Fibroblast of skin of back (primary cell): ENCODE measurements around the gene EME2.

Experiments used
- DNase-seq: peaks from one replicate; pipeline ENCODE4 v3.0.0-alpha.2; 2013

EME2 gene

DNA sequence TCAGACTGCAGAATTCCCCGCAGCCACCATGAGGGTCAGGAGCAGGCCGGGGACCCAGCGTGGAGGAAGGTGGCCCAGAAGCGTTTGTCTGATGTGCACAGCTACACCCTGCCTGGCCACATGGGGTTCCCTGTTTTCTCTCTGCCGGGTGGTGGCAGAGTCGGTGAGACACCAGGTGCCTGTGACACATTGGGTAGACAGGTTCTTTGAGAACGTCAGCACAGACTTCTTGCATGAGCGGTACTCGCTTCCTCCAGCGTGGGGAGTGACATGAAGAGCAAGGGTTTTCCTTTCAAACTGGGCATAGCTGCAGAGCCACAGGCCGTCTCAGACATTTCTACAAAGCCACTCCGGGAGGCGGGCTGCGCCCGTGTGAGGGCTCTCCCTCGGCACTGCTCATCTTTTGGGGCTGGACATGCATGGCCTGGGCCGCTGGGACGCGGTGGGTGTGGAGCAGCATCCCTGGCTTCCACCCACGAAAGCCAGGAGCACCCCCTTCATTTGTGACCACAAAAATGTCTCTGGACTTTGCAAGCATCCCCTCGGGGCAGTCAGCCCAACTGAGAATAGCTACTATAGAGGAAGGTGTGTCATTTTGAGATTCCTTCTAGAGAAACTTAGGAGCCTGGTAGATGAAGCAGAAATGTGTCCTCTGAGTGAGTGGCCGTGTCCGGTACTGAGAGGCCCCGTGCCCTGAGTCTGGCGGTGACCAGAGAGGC is 27.3 kb upstream of the EME2 start:
- DNase-seq: peak; percentile 82

DNA sequence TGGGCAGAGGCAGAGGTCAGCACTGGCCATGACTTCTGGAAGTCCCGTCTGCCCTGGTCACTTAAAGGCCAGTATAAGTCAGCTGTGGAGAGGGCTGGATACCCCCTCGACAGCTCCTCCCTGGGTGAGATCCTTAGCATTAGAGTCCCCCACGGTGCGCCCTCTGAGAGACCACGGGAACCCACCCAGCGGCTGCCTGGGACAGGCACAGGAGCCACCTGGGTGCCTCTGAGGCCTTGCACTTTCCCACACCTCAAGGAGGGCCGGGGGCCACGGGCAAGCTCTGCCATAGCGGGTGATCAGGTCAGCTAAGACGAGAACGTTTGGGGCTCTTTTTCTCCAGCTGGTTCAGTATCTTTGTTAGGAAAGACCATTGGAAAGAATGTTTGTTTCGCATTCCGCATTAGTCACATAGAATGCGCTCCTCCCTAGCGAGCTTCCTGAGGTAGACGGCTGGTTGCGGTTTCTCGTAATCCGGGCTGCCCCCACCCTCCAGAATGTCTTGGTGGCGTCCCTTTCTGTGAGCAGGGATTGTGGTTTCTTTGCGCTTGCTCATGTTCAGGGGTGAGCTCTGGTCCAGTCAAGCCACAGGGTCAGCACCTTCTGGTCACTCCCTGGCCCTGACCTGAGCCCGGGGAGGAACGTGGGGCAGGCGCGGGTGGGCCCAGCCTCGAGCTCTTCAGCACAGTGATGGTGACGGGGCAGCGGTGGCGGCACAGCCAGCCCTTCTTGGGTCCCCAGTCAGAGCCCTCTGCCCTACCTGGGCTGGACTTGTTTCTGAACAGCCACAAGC is 26.5 kb upstream of the EME2 start:
- DNase-seq: peak; percentile 76

DNA sequence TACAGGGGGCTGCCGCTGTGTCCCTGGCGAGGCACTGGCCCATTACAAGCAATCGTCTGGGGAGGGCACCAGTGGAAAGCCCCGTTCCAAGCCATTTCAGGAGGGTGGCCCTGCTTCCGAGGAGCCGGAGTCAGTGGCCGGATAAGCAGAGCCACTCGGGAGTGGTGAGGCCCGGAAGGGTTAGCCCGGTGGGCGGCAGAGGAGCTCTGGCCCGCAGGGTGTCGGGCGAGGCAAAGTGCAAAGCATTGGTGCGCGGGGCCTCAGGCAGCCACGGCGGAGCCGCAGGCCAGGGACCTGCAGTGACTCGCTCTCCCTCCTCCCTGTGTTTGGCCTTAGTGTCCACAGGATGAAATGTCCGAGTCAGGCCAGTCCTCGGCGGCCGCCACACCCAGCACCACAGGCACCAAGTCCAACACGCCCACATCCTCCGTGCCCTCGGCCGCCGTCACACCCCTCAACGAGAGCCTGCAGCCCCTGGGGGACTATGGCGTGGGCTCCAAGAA is 25.9 kb upstream of the EME2 start:
- DNase-seq: no peak

- no peak for DNase-seq
Observed at GRCh38 chr16:1747934-1748333, 24.7 kb upstream of the EME2 start.

- no peak for DNase-seq
Observed at GRCh38 chr16:1749152-1750117, 23.2 kb upstream of the EME2 start.

- no peak for DNase-seq
Observed at GRCh38 chr16:1751946-1752345, 20.7 kb upstream of the EME2 start.

GRCh38 chr16:1752853-1753252 is 19.8 kb upstream of the EME2 start:
- no peak for DNase-seq

DNA sequence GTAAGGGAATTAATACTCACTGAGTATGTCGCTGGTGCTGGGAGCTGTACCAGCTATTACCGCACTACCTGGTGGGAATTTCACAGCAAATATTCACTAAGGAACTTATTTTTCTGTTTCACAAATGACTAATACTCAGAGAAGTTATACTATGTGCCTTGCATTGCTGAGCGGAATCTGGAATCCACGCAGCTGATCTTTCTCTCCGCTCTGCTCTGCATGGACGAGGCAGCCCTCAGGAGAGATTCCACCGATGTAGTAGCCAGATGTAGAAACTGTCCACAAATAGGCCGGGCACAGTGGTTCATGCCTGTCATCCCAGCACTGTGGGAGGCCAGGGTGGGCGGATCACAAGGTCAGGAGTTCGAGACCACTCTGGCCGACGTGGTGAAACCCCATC is 18.4 kb upstream of the EME2 start:
- DNase-seq: no peak

DNA sequence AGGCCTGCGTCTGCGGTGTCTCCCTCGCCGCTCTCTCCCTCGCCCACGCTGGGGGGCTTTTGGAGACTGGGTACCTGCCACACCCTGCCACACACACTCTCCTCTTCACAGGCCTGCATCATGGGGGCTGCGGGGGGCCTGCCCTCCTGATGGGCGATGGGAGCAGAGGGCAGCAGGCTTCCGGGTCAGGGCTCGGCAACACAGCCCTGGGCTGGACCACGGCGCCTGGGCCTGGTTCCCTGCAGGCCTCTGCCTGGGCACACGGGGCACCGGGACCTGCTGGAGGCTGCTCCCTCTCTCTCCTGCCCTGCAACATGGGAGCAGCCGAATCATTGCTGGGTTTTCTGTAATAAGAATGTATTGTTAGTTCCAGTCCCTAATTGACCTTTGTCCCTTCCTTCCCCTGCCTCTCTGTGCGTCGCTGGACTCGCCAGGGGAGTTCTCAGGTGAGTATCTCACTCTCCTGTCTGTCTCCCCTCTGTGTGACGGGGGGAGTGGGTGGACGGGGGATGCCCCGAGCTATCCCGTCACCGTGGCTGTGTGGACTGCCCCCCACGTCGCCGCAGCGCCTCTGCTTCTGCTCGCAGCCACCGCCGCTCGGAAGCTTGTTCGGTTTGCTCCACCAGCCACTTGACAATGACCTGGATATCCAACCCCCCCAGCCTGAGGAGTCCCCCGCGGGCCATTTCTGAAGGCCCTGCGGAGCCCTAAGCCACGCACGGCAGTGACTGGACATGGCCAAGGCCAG is 14.7 kb upstream of the EME2 start:
- DNase-seq: no peak

- DNase-seq: no peak
Observed at GRCh38 chr16:1758923-1759322, 13.7 kb upstream of the EME2 start.

DNA sequence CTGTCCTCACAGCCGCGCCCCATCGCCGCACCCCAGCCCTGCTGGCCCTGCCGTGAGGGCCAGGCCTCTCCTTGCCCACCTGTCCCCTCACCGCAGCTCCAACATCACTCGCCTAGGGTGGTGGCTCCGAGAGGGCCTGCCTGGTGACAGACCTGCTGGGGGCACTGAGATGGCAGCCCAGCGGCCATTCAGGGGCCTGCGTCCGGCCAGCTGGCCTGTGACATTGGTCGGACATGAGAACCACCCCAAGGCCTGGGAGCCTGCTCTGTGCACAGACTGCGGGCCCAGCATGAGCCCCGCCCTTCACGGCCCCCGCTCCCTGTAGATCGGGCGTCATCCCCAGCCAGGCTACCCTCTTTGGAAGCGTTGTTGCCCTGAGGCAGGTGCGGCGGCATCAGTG is 13.1 kb upstream of the EME2 start:
- no peak for DNase-seq

DNA sequence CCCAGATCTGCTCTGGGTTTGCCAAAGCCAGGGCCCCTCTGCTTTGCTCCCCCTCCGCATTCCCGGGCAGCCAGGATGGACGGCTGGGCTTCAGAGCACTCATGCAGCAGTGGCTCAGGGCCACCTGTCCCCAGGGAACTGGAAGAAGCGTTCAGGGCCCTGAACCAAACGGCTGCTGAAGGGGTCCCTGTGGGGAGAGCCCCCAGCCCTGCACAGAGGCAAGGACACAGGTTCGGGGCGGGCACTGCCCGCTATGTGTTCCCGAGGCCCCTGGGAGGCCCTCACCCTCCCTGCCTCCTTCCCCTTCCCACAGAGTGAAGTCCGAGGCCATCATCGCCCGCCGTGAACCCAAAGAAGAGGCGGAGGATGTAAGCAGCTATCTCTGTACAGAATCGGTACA is 11.7 kb upstream of the EME2 start:
- no peak for DNase-seq

GRCh38 chr16:1761751-1762150 is 10.9 kb upstream of the EME2 start:
- no peak for DNase-seq

DNA sequence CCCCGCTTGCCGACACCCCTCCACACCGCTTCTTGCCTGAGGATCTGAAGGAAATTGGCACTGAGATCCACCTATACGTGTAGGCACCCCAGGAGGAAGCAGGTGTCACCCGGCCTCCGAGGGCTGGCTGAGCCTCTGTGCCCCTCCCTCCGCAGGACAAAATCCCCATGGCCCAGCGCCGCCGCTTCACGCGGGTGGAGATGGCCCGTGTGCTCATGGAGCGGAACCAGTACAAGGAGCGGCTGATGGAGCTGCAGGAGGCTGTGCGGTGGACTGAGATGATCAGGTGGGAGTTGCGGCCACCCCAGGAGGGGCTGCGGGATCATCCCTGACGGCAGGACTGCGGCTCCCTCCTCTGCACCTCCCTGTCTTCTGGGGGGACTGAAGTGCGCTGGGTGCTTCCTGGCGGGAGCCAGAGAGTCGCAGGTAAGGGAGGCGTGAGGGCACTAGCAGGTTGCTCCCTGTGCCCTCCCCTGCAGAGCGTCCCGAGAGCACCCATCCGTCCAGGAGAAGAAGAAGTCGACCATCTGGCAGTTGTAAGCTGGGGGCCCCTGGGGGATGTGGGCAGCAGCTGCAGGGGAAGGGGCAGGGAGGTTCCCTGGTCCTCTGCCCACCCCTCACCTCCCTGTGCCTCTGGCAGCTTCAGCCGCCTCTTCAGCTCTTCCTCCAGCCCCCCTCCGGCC is 10.3 kb upstream of the EME2 start:
- DNase-seq: no peak

- no peak for DNase-seq
Observed at GRCh38 chr16:1762879-1763520, 9.6 kb upstream of the EME2 start.

- DNase-seq: peak; percentile 24
Observed at GRCh38 chr16:1763521-1764511, 8.8 kb upstream of the EME2 start.

DNA sequence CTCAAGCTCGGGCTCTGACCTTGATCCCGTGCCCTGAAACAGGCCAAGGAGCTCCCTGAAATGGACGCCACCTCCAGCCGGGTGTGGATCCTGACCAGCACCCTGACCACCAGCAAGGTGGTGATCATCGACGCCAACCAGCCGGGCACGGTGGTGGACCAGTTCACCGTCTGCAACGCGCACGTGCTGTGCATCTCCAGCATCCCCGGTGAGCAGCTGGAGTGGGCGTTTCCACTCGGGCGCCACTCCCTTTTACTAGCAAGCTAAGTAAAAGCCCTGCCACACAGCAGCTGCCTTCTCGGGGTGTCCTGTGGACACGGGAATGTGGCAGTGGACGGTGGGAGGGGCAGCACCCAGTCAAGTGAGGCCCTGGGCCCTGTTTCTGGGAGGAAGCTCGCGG is 7.6 kb upstream of the EME2 start:
- DNase-seq: no peak

GRCh38 chr16:1765826-1766225 is 6.8 kb upstream of the EME2 start:
- no peak for DNase-seq

DNA sequence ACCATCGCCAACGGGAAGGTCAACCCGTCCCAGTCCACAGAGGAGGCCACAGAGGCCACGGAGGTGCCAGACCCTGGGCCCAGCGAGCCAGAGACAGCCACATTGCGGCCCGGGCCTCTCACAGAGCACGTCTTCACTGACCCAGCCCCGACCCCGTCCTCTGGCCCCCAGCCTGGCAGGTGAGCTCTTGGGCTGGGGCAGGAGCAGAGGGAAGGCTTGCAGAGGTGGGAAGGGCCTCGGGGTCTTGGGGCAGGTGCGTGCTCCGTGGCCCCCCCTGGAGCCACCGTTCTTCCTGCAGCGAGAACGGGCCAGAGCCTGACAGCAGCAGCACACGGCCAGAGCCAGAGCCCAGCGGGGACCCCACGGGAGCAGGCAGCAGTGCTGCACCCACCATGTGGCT is 6.4 kb upstream of the EME2 start:
- no peak for DNase-seq

- no peak for DNase-seq
Observed at GRCh38 chr16:1766701-1767100, 5.9 kb upstream of the EME2 start.
